ENCODE results near the gene ADCY7. TPM values are rescaled to one million over a fixed set of nuclear protein-coding genes. Genes with fewer than 3 reads are reported as not detected.

ADCY7 gene
- total RNA-seq, 1 experiment from 2014 or later = 28.8 TPM

- DNase-seq (ENCODE audit: low spot score) = no peak
Measured at GRCh38 chr16:50313596-50314478, 47.5 kb downstream of the ADCY7 start.

GRCh38 chr16:50314665-50315064, 48.3 kb downstream of the ADCY7 start:
- no peak for DNase-seq (ENCODE audit: low spot score)

- DNase-seq (ENCODE audit: low spot score) = no peak
Measured at GRCh38 chr16:50315346-50315997, 49.1 kb downstream of the ADCY7 start.

GRCh38 chr16:50316102-50316847, 49.9 kb downstream of the ADCY7 start:
- no peak for DNase-seq (ENCODE audit: low spot score)

GRCh38 chr16:50316848-50317630, 50.7 kb downstream of the ADCY7 start:
- DNase-seq (ENCODE audit: low spot score) = no peak

GRCh38 chr16:50318796-50319578, 52.6 kb downstream of the ADCY7 start:
- DNase-seq (ENCODE audit: low spot score) = no peak

GRCh38 chr16:50320310-50320709, 54.0 kb downstream of the ADCY7 start:
- DNase-seq (ENCODE audit: low spot score) = no peak

GRCh38 chr16:50322333-50322732, 56.0 kb downstream of the ADCY7 start:
- no peak for DNase-seq (ENCODE audit: low spot score)

GRCh38 chr16:50323335-50324011, 57.1 kb downstream of the ADCY7 start:
- DNase-seq (ENCODE audit: low spot score) = peak; percentile 30

GRCh38 chr16:50324345-50324744, 58.0 kb downstream of the ADCY7 start:
- DNase-seq (ENCODE audit: low spot score) = no peak

GRCh38 chr16:50326264-50326663, 59.9 kb downstream of the ADCY7 start:
- DNase-seq (ENCODE audit: low spot score) = no peak

- no peak for DNase-seq (ENCODE audit: low spot score)
Measured at GRCh38 chr16:50326835-50327465, 60.6 kb downstream of the ADCY7 start.

- DNase-seq (ENCODE audit: low spot score) = no peak
Measured at GRCh38 chr16:50329446-50330189, 63.3 kb downstream of the ADCY7 start.

GRCh38 chr16:50331570-50331969, 65.2 kb downstream of the ADCY7 start:
- DNase-seq (ENCODE audit: low spot score) = no peak

GRCh38 chr16:50332599-50332998, 66.2 kb downstream of the ADCY7 start:
- DNase-seq (ENCODE audit: low spot score) = no peak

- DNase-seq (ENCODE audit: low spot score) = peak; percentile 47
Measured at GRCh38 chr16:50334106-50334975, 68.0 kb downstream of the ADCY7 start.

GRCh38 chr16:50335196-50335958, 69.0 kb downstream of the ADCY7 start:
- no peak for DNase-seq (ENCODE audit: low spot score)
